ENCODE measurements around the gene BNIP1.
"Not testable (repeated sequence)": the region's sequence is repeated elsewhere in the genome, so short reads cannot be mapped to it uniquely, and the experiment has no call there.

Gene BNIP1

DNA sequence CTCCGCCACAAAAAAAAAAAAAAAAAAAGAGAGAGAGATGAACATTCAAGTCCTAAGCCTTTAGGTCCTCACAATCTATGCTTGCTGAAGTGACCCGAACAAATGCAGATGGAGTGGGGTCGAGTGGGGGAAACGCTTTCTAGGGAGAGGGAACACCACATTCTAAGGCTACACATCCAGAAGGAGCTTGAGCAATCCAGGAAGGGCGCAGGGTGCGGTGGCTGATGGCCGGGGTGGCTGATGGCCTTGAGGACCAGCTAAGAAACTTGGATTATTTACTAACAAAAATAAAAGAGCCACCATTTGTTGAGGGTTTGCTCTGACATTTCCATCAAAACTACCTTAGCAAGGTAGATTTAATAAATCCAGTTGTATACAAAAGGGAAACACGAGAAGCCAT is 764 bp upstream of the BNIP1 start:
- TF ChIP-seq, protein P1, sequence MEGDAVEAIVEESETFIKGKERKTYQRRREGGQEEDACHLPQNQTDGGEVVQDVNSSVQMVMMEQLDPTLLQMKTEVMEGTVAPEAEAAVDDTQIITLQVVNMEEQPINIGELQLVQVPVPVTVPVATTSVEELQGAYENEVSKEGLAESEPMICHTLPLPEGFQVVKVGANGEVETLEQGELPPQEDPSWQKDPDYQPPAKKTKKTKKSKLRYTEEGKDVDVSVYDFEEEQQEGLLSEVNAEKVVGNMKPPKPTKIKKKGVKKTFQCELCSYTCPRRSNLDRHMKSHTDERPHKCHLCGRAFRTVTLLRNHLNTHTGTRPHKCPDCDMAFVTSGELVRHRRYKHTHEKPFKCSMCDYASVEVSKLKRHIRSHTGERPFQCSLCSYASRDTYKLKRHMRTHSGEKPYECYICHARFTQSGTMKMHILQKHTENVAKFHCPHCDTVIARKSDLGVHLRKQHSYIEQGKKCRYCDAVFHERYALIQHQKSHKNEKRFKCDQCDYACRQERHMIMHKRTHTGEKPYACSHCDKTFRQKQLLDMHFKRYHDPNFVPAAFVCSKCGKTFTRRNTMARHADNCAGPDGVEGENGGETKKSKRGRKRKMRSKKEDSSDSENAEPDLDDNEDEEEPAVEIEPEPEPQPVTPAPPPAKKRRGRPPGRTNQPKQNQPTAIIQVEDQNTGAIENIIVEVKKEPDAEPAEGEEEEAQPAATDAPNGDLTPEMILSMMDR (IDR thresholded peaks at IDR 0.05; ENCODE audit: extremely low read depth, insufficient read depth, missing control alignments) = no peak
- in situ Hi-C loops (cut with MboI; ENCODE audit: low pct_unique_long_range_greater_than_20kb, low sequenced_read_pairs, unreplicated experiment) = loop anchor here (25.0 kb wide), 1 partner anchor 156 kb away; the partner anchor contains the start of gene ATP6V0E1
- no peak for DNase-seq (ENCODE audit: low spot score)

DNA sequence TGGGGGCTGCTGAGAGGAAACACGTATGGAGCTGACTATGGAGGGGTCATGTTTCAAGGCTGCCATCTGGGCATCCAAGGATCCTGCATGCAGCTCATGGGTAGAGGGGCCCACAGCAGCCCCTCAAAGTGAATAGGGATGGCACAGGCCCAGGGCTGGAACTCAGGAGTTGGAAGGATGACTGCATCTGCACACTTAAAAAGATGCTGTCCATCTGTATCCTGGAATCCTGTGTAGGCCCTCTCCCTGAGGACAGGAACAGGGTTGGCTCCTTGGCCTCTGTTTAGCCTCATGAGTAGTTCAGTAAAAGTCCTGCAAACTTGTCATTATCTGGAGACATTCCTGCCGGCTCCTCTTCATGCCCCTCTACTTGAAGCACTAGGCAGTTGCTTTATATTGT is 4.0 kb downstream of the BNIP1 start:
- in situ Hi-C loops (cut with MboI; ENCODE audit: low pct_unique_long_range_greater_than_20kb, low sequenced_read_pairs, unreplicated experiment) = loop anchor here (25.0 kb wide), 1 partner anchor 161 kb away; the partner anchor contains the start of gene ATP6V0E1
- no peak for DNase-seq (ENCODE audit: low spot score)
- TF ChIP-seq, protein P1 (IDR thresholded peaks at IDR 0.05; ENCODE audit: extremely low read depth, insufficient read depth, missing control alignments) = no peak

DNA sequence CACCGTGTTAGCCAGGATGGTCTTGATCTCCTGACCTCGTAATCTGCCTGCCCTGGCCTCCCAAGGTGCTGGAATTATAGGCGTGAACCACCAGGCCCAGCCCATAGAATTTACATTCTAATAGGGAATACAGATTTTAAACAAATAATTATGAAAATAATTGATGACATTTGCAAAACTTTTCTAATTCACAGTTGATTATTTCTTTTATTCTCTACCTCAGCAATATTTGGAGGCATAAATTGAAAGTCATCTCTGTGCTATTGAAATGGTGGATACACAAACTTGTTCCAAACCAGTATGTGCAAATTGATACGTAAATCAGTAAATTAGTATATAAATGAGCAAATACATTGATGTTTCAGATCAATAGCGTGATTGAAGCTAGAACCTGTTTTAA is 8.2 kb downstream of the BNIP1 start:
- DNase-seq (ENCODE audit: low spot score) = no peak
- TF ChIP-seq, protein P1 (IDR thresholded peaks at IDR 0.05; ENCODE audit: extremely low read depth, insufficient read depth, missing control alignments) = no peak
- in situ Hi-C loops (cut with MboI; ENCODE audit: low pct_unique_long_range_greater_than_20kb, low sequenced_read_pairs, unreplicated experiment) = no loop called here

DNA sequence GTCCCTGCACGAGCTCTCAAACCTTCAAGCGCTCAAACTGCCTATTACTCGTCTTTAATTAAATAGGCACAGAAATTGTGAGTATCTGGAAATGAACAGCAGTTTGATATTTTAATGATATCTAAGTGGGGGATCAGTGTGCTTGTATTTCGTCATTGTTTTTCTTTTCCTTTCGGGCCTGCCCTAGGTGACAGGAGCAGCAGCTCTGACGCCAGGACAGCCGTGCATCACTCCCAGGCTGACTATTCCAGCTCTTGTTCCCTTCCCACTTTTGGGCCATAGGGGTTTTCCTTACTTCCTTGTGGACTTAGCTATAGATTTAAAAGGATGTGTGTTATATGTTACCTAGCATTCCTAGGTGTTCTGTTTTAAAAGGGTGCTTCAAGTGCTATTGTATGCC is 9.5 kb downstream of the BNIP1 start:
- in situ Hi-C loops (cut with MboI; ENCODE audit: low pct_unique_long_range_greater_than_20kb, low sequenced_read_pairs, unreplicated experiment) = no loop called here
- no peak for DNase-seq (ENCODE audit: low spot score)
- TF ChIP-seq, protein P1 (IDR thresholded peaks at IDR 0.05; ENCODE audit: extremely low read depth, insufficient read depth, missing control alignments) = no peak

DNA sequence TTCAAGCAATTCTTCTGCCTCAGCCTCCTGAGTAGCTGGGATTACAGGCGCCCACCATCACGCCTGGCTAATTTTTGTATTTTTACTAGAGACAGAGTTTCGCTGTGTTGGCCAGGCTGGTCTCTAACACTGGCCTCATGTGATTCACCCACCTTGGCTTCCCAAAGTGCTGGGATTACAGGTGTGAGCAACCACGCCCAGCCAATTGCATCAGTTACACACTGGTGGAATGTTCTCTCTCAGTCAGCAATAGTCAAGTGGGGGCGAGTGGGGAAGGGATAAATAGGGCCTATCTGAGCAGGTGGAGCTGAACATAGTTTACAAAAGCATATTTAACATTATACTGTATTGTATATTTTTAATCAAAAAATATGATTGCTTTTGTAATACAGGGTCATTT is 10.3 kb downstream of the BNIP1 start:
- in situ Hi-C loops (cut with MboI; ENCODE audit: low pct_unique_long_range_greater_than_20kb, low sequenced_read_pairs, unreplicated experiment); DNase-seq (ENCODE audit: low spot score): not testable (repeated sequence)

DNA sequence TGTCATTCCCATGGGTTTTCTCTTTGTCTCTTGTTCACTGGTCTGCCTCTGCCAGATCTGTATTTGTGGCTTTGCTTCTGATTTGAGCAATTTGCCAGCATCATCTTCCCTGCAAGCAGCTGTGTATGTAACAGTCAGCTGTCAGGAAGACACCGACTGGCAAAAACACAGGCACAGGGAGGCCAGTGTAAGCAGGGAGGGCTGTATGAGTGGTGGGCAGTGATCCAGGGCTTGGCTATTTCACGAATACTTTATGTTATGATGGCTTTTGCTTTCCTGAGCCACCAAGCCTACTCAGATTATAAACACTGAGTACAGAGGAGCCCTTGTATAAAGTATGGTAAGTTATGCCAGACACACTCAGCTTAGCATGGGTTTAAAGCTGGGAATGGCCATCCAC is 11.6 kb downstream of the BNIP1 start:
- in situ Hi-C loops (cut with MboI; ENCODE audit: low pct_unique_long_range_greater_than_20kb, low sequenced_read_pairs, unreplicated experiment) = no loop called here
- DNase-seq (ENCODE audit: low spot score) = no peak
- TF ChIP-seq, protein P1 (IDR thresholded peaks at IDR 0.05; ENCODE audit: extremely low read depth, insufficient read depth, missing control alignments) = no peak

DNA sequence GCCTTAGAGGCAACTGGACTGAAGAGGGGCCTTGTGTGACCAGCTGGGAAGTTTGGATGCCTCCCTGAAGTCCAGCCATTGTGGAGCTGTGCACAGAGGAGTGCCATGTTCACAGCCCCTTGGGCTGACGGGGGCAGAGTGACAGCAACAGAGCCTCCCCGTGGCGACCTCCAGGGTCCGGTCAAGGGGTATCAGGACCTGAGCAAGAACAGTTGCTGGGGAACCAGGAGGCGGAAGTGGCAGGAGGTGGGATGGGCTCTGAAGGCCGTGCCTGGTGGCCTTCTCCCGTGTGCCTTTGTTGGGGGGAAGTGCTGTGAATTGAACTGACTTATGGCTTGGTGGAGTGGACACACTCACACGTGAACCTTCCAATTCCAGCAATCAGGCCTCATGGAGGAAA is 14.0 kb downstream of the BNIP1 start:
- in situ Hi-C loops (cut with MboI; ENCODE audit: low pct_unique_long_range_greater_than_20kb, low sequenced_read_pairs, unreplicated experiment) = no loop called here
- TF ChIP-seq, protein P1 (IDR thresholded peaks at IDR 0.05; ENCODE audit: extremely low read depth, insufficient read depth, missing control alignments) = no peak
- no peak for DNase-seq (ENCODE audit: low spot score)
